GM19455 (cell line): ENCODE results near the gene CARD10.

Experiments used
- ATAC-seq: cut with Tn5 transposase; IDR thresholded peaks from one replicate; pipeline ENCODE4 v1.9.1; 2021; ENCODE audit not compliant: unreplicated experiment

The CARD10 gene

DNA sequence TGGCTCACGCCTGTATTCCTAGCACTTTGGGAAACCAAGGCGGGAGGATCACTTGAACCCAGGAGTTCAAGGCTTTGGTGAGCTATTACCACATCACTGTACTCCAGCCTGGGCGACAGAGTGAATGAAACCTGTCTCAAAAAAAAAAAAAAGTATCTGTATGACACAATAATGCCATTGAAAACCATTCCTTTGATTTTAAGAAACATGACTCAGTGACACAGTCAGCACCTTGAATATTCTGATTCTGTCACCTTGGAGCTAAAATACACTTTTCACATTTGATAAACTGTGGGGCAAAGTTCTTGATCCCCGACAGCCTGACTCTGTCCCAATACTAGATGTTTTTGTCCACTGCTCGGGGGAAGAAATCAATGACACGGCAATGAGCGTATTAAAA lies 75.2 kb downstream of the CARD10 start:
- ATAC-seq, result no peak

DNA sequence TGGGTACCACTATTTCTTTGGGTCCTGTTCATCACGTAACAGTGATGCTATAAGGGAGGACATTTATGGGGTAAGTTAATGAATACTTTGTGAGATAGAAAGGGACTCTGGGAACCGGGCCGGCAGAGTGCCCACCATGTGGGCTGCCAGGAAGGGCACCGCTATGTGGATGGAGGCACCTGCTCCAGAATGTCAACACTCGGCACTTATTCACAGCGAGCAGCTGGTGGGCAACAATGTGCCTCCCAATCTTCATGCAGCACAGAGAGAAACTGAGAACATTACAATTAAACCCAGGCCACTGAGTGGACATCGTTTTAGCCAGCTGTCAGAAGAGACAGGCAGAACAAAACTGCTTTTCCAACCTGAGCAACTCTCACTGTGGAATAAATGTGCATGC lies 76.1 kb downstream of the CARD10 start:
- ATAC-seq, result no peak

DNA sequence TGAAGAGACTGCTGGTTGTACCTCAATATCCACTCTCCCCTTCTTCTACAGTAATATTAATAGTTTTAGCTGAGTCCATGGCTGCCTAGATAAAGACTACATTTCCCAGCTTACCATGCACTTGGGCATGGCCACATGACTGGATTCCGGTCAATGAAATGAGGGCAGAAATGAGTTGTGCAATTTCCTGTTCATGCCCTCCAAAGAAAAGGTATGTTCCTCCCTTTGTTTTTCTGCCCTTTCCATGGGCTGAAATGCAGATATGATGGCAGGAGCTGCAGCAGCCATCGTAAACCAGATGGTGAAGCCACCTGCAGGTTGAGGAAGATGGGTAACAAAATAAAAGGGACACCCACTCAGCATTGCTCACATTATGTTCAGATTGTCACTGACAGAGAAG lies 76.7 kb downstream of the CARD10 start:
- no peak for ATAC-seq

DNA sequence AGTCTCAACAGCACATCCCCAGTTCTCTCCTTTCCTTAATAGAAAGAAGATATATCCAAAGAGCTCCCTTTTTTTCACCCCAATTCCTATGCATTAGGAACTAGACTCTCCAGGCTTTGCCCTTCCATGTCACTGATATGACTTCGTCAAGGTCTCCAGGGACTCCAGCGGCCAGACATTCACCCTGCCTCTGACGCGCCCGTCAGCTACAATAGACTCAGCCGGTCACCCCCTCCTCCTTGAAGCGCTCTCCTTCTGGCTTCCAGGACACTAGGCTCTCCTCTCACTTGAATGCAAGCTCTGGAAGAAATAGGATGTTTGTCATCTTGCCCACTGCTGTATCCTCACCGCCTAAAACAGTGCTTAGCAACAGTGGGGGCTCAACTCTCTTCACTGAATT lies 77.1 kb downstream of the CARD10 start:
- ATAC-seq, result no peak

DNA sequence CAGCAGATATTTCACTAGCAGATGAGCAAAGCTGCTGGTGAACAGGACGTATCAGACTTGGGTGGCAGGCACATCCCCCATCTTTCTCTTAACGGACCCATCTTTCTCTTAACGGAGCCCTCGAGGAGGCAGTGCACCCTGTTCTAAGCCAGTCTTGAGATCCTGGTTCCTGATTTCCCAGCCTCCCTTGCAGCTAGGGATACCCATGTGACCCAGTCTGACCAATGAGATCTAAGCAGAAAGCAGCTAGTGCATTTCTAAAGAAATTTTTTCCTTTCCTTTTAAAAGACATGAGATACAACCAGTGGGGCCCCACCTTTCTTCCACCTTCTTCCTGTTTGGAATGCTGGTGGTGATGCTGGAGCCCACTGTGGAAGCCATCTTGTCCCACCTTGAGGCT lies 78.3 kb downstream of the CARD10 start:
- no peak for ATAC-seq
